Duodenal mucosa (tissue), 2 donors: ENCODE data around the gene DNAJC30.
A peak's percentile ranks its signal among the peaks of the same experiment; 100 is the strongest.
"Not testable (repeated sequence)": the region's sequence is repeated elsewhere in the genome, so short reads cannot be mapped to it uniquely, and the experiment has no call there.

Experiments used
- H3K27ac ChIP-seq: one replicate; pipeline ENCODE4 v1.7.0; 2013; ENCODE audit warnings: low read depth, low read length
- H3K27me3 ChIP-seq, 2 donors: one replicate each; pipeline ENCODE4 v1.7.0; 2013; ENCODE audit warnings: low read length in 2 of 2, control low read depth in 1 of 2; ENCODE audit not compliant: insufficient read depth in 2 of 2, control insufficient read depth in 1 of 2
- H3K36me3 ChIP-seq, 2 donors: one replicate each; pipeline ENCODE4 v1.7.0; 2013; ENCODE audit warnings: low read length in 2 of 2, control low read depth in 1 of 2; ENCODE audit not compliant: insufficient read depth in 2 of 2, control insufficient read depth in 1 of 2
- H3K4me1 ChIP-seq, 2 donors: one replicate each; pipeline ENCODE4 v1.7.0; 2013; ENCODE audit warnings: low read length in 2 of 2, control low read depth in 1 of 2; ENCODE audit not compliant: insufficient read depth in 2 of 2, control insufficient read depth in 1 of 2
- H3K4me3 ChIP-seq, 2 donors: one replicate each; pipeline ENCODE4 v1.7.0; 2013; ENCODE audit warnings: low read length in 2 of 2, low read depth in 1 of 2
- H3K9ac ChIP-seq, 2 donors: one replicate each; pipeline ENCODE4 v1.7.0; 2013; ENCODE audit warnings: low read length in 2 of 2, low read depth in 1 of 2
- H3K9me3 ChIP-seq, 2 donors: one replicate each; pipeline ENCODE4 v1.7.0; 2013; ENCODE audit warnings: low read length in 2 of 2, control low read depth in 1 of 2; ENCODE audit not compliant: control insufficient read depth in 1 of 2

The DNAJC30 gene

GRCh38 chr7:73669858-73670385 is 13.3 kb downstream of the DNAJC30 start:
- Histone ChIP-seq H3K4me1 (peaks cover 6 to 9% of the 10 kb centered on the region in 2 donors), H3K27ac (no peak overlapping the region), H3K4me3 (no peak overlapping the region), H3K36me3 (no peaks in the 10 kb centered on the region), H3K9me3 (no peaks in the 10 kb centered on the region), H3K27me3 (no peaks in the 10 kb centered on the region), H3K9ac (no peak overlapping the region)

GRCh38 chr7:73669288-73669701 is 14.0 kb downstream of the DNAJC30 start:
- H3K4me1 ChIP-seq, result peaks cover 6 to 9% of the 10 kb centered on the region in 2 donors
- H3K9me3 ChIP-seq, result no peaks in the 10 kb centered on the region
- H3K27ac ChIP-seq, result no peak overlapping the region
- H3K4me3 ChIP-seq, result no peak overlapping the region
- H3K36me3 ChIP-seq, result no peaks in the 10 kb centered on the region
- H3K27me3 ChIP-seq, result no peaks in the 10 kb centered on the region
- no peak overlapping the region for H3K9ac ChIP-seq

- Histone ChIP-seq H3K9me3 (no peaks in the 10 kb centered on the region), H3K4me3 (peak overlapping the region; percentile 56 to 60), H3K27me3 (no peaks in the 10 kb centered on the region), H3K27ac (no peak overlapping the region), H3K9ac (peak overlapping the region; percentile 43 to 59), H3K4me1 (peaks cover 6 to 9% of the 10 kb centered on the region in 2 donors), H3K36me3 (no peaks in the 10 kb centered on the region)
Observed at GRCh38 chr7:73668886-73669230, 14.4 kb downstream of the DNAJC30 start.

GRCh38 chr7:73668103-73668885 is 15.0 kb downstream of the DNAJC30 start:
- Histone ChIP-seq H3K36me3 (no peaks in the 10 kb centered on the region), H3K9ac (peak overlapping the region; percentile 43 to 59), H3K27me3 (no peaks in the 10 kb centered on the region), H3K9me3 (no peaks in the 10 kb centered on the region), H3K27ac (no peak overlapping the region), H3K4me1 (peaks cover 6 to 9% of the 10 kb centered on the region in 2 donors), H3K4me3 (peak overlapping the region; percentile 56 to 60)

- H3K9me3 ChIP-seq, result no peaks in the 10 kb centered on the region
- no peak within 1 kb of the TSS for H3K27ac ChIP-seq
- H3K36me3 ChIP-seq, result no peaks in the 10 kb centered on the region
- H3K9ac ChIP-seq, result peak within 1 kb of the TSS; percentile 43 to 59
- H3K27me3 ChIP-seq, result no peaks in the 10 kb centered on the region
- peak within 1 kb of the TSS; percentile 59 to 60 for H3K4me3 ChIP-seq
- peaks cover 6 to 9% of the 10 kb centered on the region in 2 donors for H3K4me1 ChIP-seq
Observed at GRCh38 chr7:73667344-73668102, 15.7 kb downstream of the DNAJC30 start, which contains the start of gene VPS37D. Gene VPS37D, plus strand, starts transcription at chr7:73667831. Its CDS starts 128 bp downstream, at chr7:73667959.

- no peaks in the 10 kb centered on the region for H3K9me3 ChIP-seq
- H3K4me1 ChIP-seq, result peaks cover 0 to 4% of the 10 kb centered on the region in 2 donors
- H3K9ac ChIP-seq, result no peak overlapping the region
- H3K27ac ChIP-seq, result no peak overlapping the region
- H3K27me3 ChIP-seq, result no peaks in the 10 kb centered on the region
- H3K4me3 ChIP-seq, result no peak overlapping the region
- no peaks in the 10 kb centered on the region for H3K36me3 ChIP-seq
Observed at GRCh38 chr7:73663033-73663432, 20.2 kb downstream of the DNAJC30 start.

- H3K27me3 ChIP-seq, H3K9ac ChIP-seq: not testable (repeated sequence)
Observed at GRCh38 chr7:73660594-73660993, 22.7 kb downstream of the DNAJC30 start.

GRCh38 chr7:73659983-73660382 is 23.3 kb downstream of the DNAJC30 start:
- H3K27ac ChIP-seq, result no peak overlapping the region
- no peaks in the 10 kb centered on the region for H3K4me1 ChIP-seq
- no peak overlapping the region for H3K9ac ChIP-seq

More at GRCh38 chr7:73660594-73660993, 22.7 kb downstream of the DNAJC30 start:
- not testable (repeated sequence) for H3K4me3 ChIP-seq, H3K4me1 ChIP-seq, H3K27ac ChIP-seq, H3K36me3 ChIP-seq, H3K9me3 ChIP-seq

GRCh38 chr7:73655309-73655708 is 27.9 kb downstream of the DNAJC30 start:
- not testable (repeated sequence) for H3K36me3 ChIP-seq, H3K27me3 ChIP-seq, H3K9me3 ChIP-seq, H3K9ac ChIP-seq, H3K4me1 ChIP-seq, H3K27ac ChIP-seq, H3K4me3 ChIP-seq

More at GRCh38 chr7:73659983-73660382, 23.3 kb downstream of the DNAJC30 start:
- H3K27me3 ChIP-seq, result no peaks in the 10 kb centered on the region
- no peaks in the 10 kb centered on the region for H3K9me3 ChIP-seq
- H3K36me3 ChIP-seq, result no peaks in the 10 kb centered on the region
- H3K4me3 ChIP-seq, result no peak overlapping the region

- Histone ChIP-seq H3K4me1 (peaks cover 0 to 7% of the 10 kb centered on the region in 2 donors), H3K9ac (no peak overlapping the region), H3K9me3 (no peaks in the 10 kb centered on the region), H3K36me3 (no peaks in the 10 kb centered on the region), H3K27ac (no peak overlapping the region), H3K27me3 (peaks cover 0 to 7% of the 10 kb centered on the region in 2 donors), H3K4me3 (no peak overlapping the region)
Observed at GRCh38 chr7:73652541-73652949, 30.7 kb downstream of the DNAJC30 start.
